IgD-negative memory B cell (primary cell): ENCODE data around the gene PCBP4. TPM values are rescaled to one million over a fixed set of nuclear protein-coding genes. Genes with fewer than 3 reads are reported as not detected.
"Not testable (repeated sequence)": the region's sequence is repeated elsewhere in the genome, so short reads cannot be mapped to it uniquely, and the experiment has no call there.

Experiments
- H3K27ac Mint-ChIP-seq, 3 donors: one replicate each; pipeline ENCODE4 v1.8.0; 2020 to 2022; ENCODE audit warnings: mild to moderate bottlenecking in 3 of 3, mixed read lengths in 3 of 3, moderate library complexity in 1 of 3
- H3K27me3 Mint-ChIP-seq: one replicate; pipeline ENCODE4 v1.8.0; 2021; ENCODE audit warnings: mixed read lengths
- H3K36me3 Mint-ChIP-seq: one replicate; pipeline ENCODE4 v1.8.0; 2020; ENCODE audit warnings: mild to moderate bottlenecking, mixed read lengths
- H3K4me1 Mint-ChIP-seq, 3 donors: one replicate each; pipeline ENCODE4 v1.8.0; 2020 to 2022; ENCODE audit warnings: mixed read lengths in 3 of 3, mild to moderate bottlenecking in 1 of 3
- H3K4me3 Mint-ChIP-seq, 4 donors: one replicate each; pipeline ENCODE4 v1.8.0; 2020 to 2022; ENCODE audit warnings: mild to moderate bottlenecking in 4 of 4, mixed read lengths in 4 of 4, moderate library complexity in 3 of 4
- H3K9me3 Mint-ChIP-seq, 3 donors: one replicate each; pipeline ENCODE4 v1.8.0; 2020 to 2021; ENCODE audit warnings: mixed read lengths in 3 of 3, mild to moderate bottlenecking in 1 of 3
- polyA plus RNA-seq: library from polyadenylated mRNA; unstranded; fragments of 300-500 nt; fragmentation: Illumina TruSeq; gene quantifications from one replicate; pipeline ENCODE4 v1.2.3, GENCODE V29; 2021

The PCBP4 gene
- polyA plus RNA-seq, 1 donor from 2014 or later, result 13.9 TPM

DNA sequence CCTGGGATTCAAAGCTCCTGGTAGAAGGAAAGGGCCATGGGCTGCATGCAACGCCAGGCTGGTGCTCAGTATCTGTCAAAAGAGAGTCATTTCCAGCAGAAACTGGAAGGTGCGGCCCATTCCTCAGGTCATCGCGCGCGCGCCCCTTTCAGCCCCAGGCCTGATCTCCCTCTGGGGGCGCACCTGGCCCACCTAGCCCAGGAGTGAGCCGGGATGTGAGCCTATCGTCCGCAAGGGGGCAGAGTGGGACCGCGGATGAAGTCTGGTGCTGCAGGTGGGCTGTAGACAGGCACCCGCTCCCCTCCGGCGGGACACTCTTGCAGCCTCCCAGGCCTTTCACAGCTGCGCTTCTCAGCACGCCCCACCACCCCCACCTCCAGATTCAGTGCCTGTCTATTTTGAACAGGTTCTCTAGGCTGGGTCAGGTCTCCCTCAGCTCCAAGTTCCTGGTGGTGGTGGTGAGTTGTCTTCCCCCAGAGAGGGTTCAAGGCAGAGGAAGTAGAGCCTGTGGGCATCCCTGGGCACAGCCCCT is 34.3 kb upstream of the PCBP4 start:
- no peaks in the 10 kb centered on the region for H3K36me3 Mint-ChIP-seq
- peak overlapping the region in 1 of 3 donors; percentile 67 for H3K27ac Mint-ChIP-seq
- no peak overlapping the region for H3K4me3 Mint-ChIP-seq
- no peaks in the 10 kb centered on the region for H3K9me3 Mint-ChIP-seq
- peaks cover 0 to 4% (median 4%) of the 10 kb centered on the region in 3 donors for H3K4me1 Mint-ChIP-seq
- peaks cover 1% of the 10 kb centered on the region for H3K27me3 Mint-ChIP-seq

DNA sequence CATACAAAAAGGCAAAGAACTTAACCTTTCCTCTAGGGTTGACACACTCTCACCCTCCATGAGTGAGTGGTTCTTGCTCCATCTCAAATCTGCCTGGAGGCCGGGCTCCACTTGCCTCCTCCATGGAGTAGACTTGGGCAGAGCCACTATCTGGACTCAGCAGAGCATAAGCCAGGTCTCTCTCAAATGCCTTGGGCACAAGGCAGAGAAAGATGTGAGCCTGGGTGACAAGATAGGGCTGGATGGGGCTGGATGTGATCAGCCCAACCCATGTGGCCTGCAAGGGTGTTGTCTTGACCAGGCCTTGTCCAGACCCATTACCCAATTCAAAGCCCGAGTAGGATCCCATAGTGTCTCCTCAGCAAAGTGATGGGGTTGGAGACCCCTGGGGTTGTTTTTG is 32.6 kb upstream of the PCBP4 start:
- Mint-ChIP-seq H3K9me3 (no peaks in the 10 kb centered on the region), H3K4me1 (peaks cover 6 to 13% (median 9%) of the 10 kb centered on the region in 3 donors), H3K4me3 (no peak overlapping the region), H3K27me3 (peaks cover 1% of the 10 kb centered on the region), H3K27ac (peak overlapping the region in 1 of 3 donors; percentile 57), H3K36me3 (no peaks in the 10 kb centered on the region)

DNA sequence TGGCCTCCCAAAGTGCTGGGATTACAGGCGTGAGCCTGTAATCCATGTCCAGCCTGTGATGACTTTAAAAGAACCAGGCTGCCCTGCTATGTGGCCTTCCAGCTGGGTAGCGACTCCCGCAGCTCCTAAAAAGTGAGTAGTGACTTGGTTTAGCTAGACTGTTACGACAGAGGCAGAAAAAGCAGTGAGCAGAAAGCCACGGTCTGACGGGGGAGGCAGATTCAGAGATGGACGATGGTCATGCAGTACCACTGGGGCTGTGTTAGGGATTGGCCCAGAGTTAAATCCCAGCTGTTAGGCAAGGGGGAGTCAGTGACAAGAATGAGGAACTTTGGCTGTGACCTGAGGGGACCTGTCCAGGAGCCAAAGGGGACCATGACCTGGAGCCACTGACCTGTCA is 31.5 kb upstream of the PCBP4 start:
- Mint-ChIP-seq H3K4me1 (peaks cover 13 to 22% (median 13%) of the 10 kb centered on the region in 3 donors), H3K4me3 (no peak overlapping the region), H3K9me3 (no peaks in the 10 kb centered on the region), H3K27ac (no peak overlapping the region), H3K36me3 (no peaks in the 10 kb centered on the region), H3K27me3 (no peaks in the 10 kb centered on the region)

DNA sequence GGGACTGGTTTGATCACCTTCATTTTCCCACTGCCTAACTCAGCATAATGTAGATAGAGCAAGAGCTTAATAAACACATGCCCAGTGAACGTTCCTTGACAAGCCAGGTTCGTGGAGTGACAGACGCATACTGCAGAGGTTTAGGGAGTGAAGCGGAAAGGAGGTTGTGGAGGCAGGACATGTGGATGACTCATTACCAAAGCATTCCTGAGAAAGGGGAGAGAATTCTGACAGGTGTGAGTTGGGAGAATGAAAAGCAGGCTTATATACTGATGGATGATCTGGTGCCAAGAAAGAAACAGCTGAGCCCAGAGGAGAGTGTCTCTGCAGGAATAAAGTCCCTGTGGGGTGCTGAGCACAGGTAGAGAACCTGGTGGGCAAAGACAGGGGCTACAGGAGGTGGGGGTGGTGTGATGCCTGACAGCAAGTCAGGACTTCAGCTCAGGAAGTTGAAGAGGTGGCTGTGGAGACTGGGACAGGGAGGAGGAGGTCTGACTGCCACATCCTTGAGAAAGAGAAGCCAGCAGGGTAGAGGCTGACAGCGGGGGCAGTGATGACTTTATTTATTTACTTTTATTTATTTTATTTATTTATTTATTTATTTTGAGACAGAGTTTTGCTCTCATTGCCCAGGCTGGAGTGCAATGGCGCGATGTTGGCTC is 30.8 kb upstream of the PCBP4 start:
- peaks cover 13 to 24% (median 13%) of the 10 kb centered on the region in 3 donors for H3K4me1 Mint-ChIP-seq
- peak overlapping the region in 1 of 3 donors; percentile 3 for H3K27ac Mint-ChIP-seq
- peak overlapping the region in 1 of 4 donors; percentile 23 for H3K4me3 Mint-ChIP-seq
- no peaks in the 10 kb centered on the region for H3K27me3 Mint-ChIP-seq
- H3K9me3 Mint-ChIP-seq, result no peaks in the 10 kb centered on the region
- H3K36me3 Mint-ChIP-seq, result no peaks in the 10 kb centered on the region

DNA sequence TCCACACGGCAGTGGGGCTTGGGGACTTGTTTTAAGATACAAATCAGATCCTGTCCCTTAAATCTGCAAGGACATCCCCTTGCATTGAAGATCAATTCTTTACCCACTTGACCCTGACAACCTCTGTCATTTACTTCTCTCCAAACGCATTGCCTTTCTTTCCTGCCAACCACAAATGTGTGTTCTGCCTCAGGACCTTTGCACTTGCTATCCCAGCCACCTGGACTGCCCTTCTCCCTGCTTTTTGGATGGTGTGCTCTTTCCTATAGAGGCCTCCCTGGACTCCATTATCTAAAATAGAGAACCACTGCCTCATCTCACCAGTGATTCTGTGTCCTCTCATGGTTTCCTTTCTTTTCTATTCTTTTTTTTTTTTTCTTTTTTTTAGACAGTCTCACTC is 29.9 kb upstream of the PCBP4 start:
- H3K27ac Mint-ChIP-seq, result peak overlapping the region in 2 of 3 donors; percentile 18 to 73
- no peaks in the 10 kb centered on the region for H3K27me3 Mint-ChIP-seq
- no peaks in the 10 kb centered on the region for H3K36me3 Mint-ChIP-seq
- peaks cover 13 to 24% (median 18%) of the 10 kb centered on the region in 3 donors for H3K4me1 Mint-ChIP-seq
- H3K9me3 Mint-ChIP-seq, result no peaks in the 10 kb centered on the region
- H3K4me3 Mint-ChIP-seq, result peak overlapping the region; percentile 32 to 80 (median 34)

DNA sequence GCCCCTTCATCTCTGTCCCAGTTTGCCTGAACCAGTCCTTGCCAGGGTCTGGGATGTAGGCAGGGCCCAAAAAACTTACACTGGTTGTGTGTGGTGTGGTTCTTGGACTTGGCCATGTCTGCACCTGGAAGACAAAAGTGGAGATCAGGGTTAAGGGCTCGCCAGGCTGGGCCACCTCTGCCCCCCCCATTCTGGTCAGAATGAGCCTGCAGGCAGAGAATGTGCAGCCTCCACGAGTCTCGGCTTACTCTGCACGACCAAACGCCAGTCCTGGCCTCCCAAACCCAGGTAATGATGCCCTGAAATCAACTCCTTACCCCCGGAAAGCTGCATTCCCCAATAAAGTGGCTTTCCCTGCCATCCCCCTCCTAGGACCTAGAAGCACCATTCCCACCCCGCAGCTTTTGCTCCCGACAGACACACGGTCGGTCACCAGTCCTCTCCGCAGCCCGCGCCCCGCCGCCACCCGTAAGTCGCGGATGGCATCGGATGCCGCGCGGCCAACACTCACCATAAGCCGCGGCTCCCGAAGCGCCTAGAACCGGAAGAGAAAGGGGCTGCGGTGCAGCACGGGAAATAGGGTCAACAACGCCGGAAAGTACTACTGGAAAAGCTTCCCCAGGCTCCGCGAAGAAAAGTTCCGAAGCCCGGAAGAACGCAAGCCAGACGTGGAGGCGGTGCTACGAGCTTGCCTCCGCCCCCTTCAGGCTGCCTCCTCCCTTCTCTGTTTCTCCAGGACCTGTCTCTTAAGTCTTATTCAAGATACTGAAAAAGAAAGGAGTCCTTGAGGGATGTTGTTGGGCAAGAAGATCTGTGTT is 28.3 kb upstream of the PCBP4 start, which contains the start of gene RPL29:
Gene RPL29, minus strand, starts transcription at position 550 of the 818 bp plus-strand sequence. Its CDS starts 434 bp downstream, at position 116.
- Mint-ChIP-seq H3K27ac (peak within 1 kb of the TSS; percentile 85 to 100 (median 99)), H3K9me3 (no peaks in the 10 kb centered on the region), H3K27me3 (no peaks in the 10 kb centered on the region), H3K4me1 (peaks cover 15 to 20% (median 19%) of the 10 kb centered on the region in 3 donors), H3K36me3 (no peaks in the 10 kb centered on the region), H3K4me3 (peak within 1 kb of the TSS; percentile 93 to 100 (median 100))

DNA sequence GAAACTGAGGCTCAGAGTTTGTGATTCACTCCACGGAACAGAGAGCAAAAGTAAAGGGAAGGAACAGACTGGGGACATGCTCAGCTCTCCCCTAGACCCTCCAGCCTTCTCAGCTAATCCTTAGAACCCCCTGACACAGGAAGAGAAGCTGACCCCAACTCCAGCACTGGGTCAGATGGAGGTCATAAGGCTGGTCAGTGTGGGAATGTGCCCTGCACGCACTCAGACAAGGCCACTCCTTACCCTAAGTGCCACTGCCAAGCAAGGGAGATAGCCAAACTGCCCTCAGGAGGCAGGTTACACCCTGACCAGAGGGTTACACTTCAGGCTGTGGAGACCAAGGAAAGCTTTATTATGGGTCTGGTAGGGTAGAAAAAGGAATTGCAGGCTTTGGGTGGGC is 27.3 kb upstream of the PCBP4 start:
- no peaks in the 10 kb centered on the region for H3K36me3 Mint-ChIP-seq
- no peaks in the 10 kb centered on the region for H3K27me3 Mint-ChIP-seq
- H3K9me3 Mint-ChIP-seq, result no peaks in the 10 kb centered on the region
- H3K27ac Mint-ChIP-seq, result peak overlapping the region; percentile 59 to 99 (median 85)
- H3K4me3 Mint-ChIP-seq, result peak overlapping the region; percentile 93 to 100 (median 100)
- H3K4me1 Mint-ChIP-seq, result peaks cover 15 to 20% (median 19%) of the 10 kb centered on the region in 3 donors

DNA sequence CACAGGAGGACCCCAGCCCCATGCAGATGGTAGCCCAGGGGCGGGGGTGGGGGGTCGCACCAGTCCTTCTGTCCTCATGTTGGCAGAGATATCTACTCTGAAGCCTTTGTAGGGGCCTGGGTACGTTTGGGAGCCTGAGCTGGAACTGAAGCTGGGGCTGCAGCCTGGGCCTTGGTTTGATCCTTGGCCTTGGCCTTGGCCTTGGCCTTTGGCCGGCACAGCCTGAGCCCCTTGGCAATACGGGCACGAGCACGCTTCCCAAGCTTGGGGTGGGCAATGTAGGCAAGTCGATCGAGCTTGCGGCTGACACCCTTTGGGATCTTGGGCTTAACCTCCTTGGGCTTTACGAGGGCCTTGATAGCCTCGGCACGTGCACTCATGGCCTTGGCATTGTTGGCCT is 26.4 kb upstream of the PCBP4 start:
- Mint-ChIP-seq H3K4me3 (peak overlapping the region in 3 of 4 donors; percentile 52 to 93 (median 79)), H3K4me1 (peaks cover 15 to 20% (median 19%) of the 10 kb centered on the region in 3 donors)
- not testable (repeated sequence) for H3K36me3 Mint-ChIP-seq

DNA sequence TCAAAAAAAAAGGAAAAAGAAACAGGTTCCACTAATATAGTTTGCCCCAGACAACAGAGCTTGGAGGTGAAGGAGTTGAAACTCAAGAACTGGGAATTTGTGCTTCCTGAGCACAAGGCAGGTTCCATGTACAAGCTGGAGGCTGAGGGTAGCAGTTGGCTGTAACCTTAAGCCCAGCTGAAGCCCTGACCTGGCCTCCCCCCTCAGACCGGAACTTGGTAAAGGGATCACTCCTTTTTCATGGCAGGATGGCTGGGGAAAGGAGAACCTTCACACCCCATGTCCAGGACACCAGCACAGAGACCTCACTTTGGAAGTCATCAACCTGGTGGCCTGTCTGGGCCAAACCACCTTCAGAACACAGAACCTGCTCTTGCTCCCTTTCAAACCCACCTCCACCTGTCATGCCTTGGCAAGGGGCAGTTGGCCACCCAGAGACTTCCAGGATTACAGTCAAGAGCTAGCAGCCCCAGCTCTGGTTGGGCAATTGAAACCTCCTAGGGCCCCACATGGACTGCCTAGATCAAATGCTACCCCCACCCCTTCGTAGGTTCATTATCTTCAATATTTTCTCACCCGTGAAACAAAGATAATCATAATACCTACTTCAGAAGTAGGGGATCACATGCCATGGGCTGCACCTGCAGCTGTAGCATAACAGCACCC is 24.9 kb upstream of the PCBP4 start:
- peak overlapping the region in 2 of 4 donors; percentile 13 to 43 for H3K4me3 Mint-ChIP-seq
- peaks cover 15 to 22% (median 20%) of the 10 kb centered on the region in 3 donors for H3K4me1 Mint-ChIP-seq
- no peaks in the 10 kb centered on the region for H3K36me3 Mint-ChIP-seq
- H3K9me3 Mint-ChIP-seq, result no peaks in the 10 kb centered on the region
- H3K27me3 Mint-ChIP-seq, result no peaks in the 10 kb centered on the region
- H3K27ac Mint-ChIP-seq, result no peak overlapping the region

More for the DNA sequence above, 26.4 kb upstream of the PCBP4 start:
- H3K27me3 Mint-ChIP-seq, H3K9me3 Mint-ChIP-seq: not testable (repeated sequence)
- H3K27ac Mint-ChIP-seq, result peak overlapping the region; percentile 53 to 85 (median 77)

DNA sequence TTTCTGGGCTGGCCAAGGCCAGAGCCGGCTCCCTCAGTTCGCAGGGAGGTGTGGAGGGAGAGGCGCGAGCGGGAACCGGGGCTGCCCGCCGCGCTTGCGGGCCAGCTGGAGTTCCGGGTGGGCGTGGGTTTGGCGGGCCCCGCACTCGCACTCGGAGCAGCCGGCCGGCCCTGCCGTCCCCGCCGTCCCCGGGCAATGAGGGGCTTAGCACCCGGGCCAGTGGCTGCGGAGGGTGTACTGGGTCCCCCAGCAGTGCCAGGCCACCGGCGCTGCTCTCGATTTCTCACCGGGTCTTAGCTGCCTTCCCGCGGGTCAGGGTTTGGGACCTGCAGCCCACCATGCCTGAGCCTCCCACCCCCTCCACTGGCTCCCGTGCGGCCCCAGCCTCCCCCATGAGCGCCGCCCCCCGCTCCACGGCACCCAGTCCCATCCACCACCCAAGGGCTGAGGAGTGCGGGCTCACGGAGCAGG is 23.3 kb upstream of the PCBP4 start:
- H3K4me3 Mint-ChIP-seq, H3K27me3 Mint-ChIP-seq, H3K36me3 Mint-ChIP-seq, H3K27ac Mint-ChIP-seq, H3K9me3 Mint-ChIP-seq: not testable (repeated sequence)
- peaks cover 9 to 17% (median 16%) of the 10 kb centered on the region in 3 donors for H3K4me1 Mint-ChIP-seq

DNA sequence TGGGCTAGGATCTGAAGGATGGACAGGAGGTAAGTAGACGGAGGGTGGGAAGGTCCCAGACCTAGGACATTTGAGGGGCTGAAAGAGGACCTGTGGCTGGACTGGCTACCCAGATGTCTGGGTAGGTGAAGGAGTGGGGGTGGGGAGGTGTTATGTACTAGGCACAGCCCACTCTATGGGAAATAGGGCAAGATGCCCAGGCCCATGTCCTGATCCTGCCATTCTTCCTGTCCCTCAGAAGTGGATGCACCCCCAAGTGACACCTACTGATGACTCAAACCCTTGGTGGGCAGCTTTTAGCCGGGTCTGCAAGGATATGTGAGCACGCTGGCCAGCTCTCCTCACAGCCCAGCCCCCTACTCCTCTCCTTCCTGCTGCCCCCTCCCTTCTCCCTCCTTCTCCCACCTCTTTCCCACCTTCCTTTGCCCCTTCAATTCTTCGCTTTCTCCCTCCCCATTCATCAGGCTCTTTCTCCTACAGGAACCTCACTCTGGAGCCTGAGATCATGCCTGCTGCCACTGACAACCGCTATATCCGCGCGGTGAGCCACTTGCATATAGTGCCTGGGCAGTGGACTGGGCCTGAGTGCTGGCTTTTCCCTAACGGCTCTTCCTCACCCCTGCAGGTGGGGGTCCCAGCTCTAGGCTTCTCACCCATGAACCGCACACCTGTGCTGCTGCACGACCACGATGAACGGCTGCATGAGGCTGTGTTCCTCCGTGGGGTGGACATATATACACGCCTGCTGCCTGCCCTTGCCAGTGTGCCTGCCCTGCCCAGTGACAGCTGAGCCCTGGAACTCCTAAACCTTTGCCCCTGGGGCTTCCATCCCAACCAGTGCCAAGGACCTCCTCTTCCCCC is 21.3 kb upstream of the PCBP4 start:
- Mint-ChIP-seq H3K4me1 (peaks cover 4 to 9% (median 6%) of the 10 kb centered on the region in 3 donors), H3K36me3 (no peaks in the 10 kb centered on the region), H3K9me3 (no peaks in the 10 kb centered on the region), H3K27me3 (no peaks in the 10 kb centered on the region), H3K4me3 (peak overlapping the region in 1 of 4 donors; percentile 28), H3K27ac (peak overlapping the region in 1 of 3 donors; percentile 40)

DNA sequence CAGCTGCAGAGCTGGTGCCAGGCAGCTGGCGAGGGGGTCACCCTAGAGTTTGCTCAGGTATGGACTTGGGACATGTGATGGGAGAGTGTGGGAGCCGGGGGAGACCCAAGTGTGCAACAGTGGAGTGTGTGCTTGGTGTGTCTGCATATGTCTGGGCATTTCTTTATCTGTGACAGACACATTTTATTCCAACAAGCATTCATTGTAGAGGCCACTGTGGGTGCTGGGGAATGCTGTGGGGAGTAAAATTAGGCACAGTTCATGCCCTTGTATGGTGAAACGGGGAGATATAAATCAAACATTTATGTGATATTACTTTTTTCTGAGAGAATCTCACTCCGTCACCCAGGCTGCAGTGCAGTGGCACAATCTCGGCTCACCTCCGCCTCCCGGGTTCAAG is 20.3 kb upstream of the PCBP4 start:
- H3K27ac Mint-ChIP-seq, result peak overlapping the region in 2 of 3 donors; percentile 13 to 47
- H3K27me3 Mint-ChIP-seq, result no peaks in the 10 kb centered on the region
- no peaks in the 10 kb centered on the region for H3K36me3 Mint-ChIP-seq
- no peaks in the 10 kb centered on the region for H3K9me3 Mint-ChIP-seq
- H3K4me1 Mint-ChIP-seq, result peaks cover 4 to 10% (median 8%) of the 10 kb centered on the region in 3 donors
- peak overlapping the region in 1 of 4 donors; percentile 32 for H3K4me3 Mint-ChIP-seq

DNA sequence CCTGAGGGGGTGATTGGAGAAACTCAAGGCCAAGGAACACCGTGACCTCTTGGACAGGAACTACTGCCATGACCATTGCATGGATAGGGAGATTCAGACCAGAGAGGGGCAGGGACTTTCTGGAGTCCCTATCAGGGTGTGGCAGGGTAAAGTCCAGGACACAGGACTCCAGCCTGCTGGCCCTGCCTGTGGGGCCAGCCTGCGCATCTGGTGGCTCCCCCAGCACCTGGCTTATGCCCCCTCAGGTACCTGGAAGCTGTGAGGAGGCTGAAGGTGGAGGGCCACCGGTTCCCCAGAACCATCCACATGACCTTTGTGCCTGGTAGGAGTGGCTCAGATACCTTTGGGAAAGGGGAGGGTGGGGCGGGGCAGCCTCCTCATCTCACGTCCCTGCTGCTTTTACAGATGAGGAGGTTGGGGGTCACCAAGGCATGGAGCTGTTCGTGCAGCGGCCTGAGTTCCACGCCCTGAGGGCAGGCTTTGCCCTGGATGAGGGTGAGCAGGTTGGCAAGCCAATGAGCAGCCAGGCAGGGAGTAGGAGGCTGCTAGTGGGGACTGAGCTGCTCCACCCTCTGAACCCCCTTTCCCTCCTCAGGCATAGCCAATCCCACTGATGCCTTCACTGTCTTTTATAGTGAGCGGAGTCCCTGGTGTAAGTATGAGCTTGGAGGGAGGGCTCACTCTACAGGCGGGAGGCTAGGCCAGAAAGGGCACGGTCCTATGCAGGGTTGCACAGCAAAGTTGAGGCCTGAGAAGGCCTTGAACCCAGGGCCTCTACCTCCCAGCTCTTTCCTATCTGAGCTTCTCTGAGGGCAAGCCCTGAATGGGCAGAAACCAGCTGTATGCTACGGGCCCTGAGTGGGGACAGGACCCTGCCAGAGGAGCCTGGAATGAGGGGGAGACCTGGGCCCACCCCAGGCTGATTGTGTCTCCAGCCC is 19.0 kb upstream of the PCBP4 start:
- H3K4me3 Mint-ChIP-seq, result no peak overlapping the region
- no peaks in the 10 kb centered on the region for H3K27me3 Mint-ChIP-seq
- H3K36me3 Mint-ChIP-seq, result no peaks in the 10 kb centered on the region
- H3K9me3 Mint-ChIP-seq, result no peaks in the 10 kb centered on the region
- peaks cover 3 to 11% (median 11%) of the 10 kb centered on the region in 3 donors for H3K4me1 Mint-ChIP-seq
- no peak overlapping the region for H3K27ac Mint-ChIP-seq
